Peyer's patch (tissue), 4 donors: ENCODE results near the gene FRMPD4.

Experiments used
- CTCF ChIP-seq, 6 experiments: fragments of 450-650 bp in 4 of 6; fragments of 200-600 bp in 2 of 6; sonication (generic) in 1 of 6; IDR thresholded peaks; one replicate each; pipeline ENCODE4 v1.5.1; 2017 to 2019; ENCODE audit warnings: antibody characterized with exemption in 6 of 6, mild to moderate bottlenecking in 3 of 6, moderate library complexity in 1 of 6
- POLR2A ChIP-seq, 2 donors: fragments of 450-650 bp; IDR thresholded peaks; one replicate each; pipeline ENCODE4 v1.5.1; 2017; ENCODE audit warnings: antibody characterized with exemption in 2 of 2, mild to moderate bottlenecking in 2 of 2, moderate library complexity in 2 of 2

- TF ChIP-seq POLR2A (IDR thresholded peaks at IDR 0.05), result no peak
- TF ChIP-seq CTCF (IDR thresholded peaks at IDR 0.05), result no peak
These were observed 332.8 kb downstream of the FRMPD4 start for GRCh38 chrX:12471061-12471460.
